ENCODE measurements around the gene DNASE1L1.

GRCh38 chrX:154354516-154354915 is 54.5 kb downstream of the DNASE1L1 start:
- TF ChIP-seq CTCF (IDR thresholded peaks at IDR 0.05) (no peak), POLR2A (IDR thresholded peaks at IDR 0.05) (no peak)

Data from prostate gland (tissue), 2 donors.